ENCODE data around the gene ELN. TPM values are rescaled to one million over a fixed set of nuclear protein-coding genes. Genes with fewer than 3 reads are reported as not detected.
A peak's percentile ranks its signal among the peaks of the same experiment; 100 is the strongest.

The ELN gene
- total and polyA plus RNA-seq, 8 donors, result 202 to 673 (median 229) TPM

- Histone ChIP-seq H3K9me3 (no peaks in the 10 kb centered on the region), H3K4me3 (no peak overlapping the region), H3K27ac (no peak overlapping the region), H3K36me3 (no peaks in the 10 kb centered on the region), H3K4me1 (peaks cover 8 to 15% of the 10 kb centered on the region in 2 donors), H3K27me3 (no peaks in the 10 kb centered on the region)
- intact Hi-C loops (cut with DNase I), result no loop called here
- ATAC-seq (no peak), DNase-seq (no peak)
- TF ChIP-seq CTCF (IDR thresholded peaks at IDR 0.05), result no peak
These were observed 46.0 kb upstream of the ELN start for GRCh38 chr7:73981933-73982332.

GRCh38 chr7:73983437-73984164 is 44.4 kb upstream of the ELN start:
- no peak overlapping the region for H3K4me3 ChIP-seq
- no peak overlapping the region for H3K27ac ChIP-seq
- ATAC-seq, result no peak
- intact Hi-C loops (cut with DNase I), result no loop called here
- H3K36me3 ChIP-seq, result no peaks in the 10 kb centered on the region
- H3K4me1 ChIP-seq, result peaks cover 8 to 13% of the 10 kb centered on the region in 2 donors
- TF ChIP-seq CTCF (IDR thresholded peaks at IDR 0.05), result no peak
- no peaks in the 10 kb centered on the region for H3K27me3 ChIP-seq
- peak in 1 of 4 donors; percentile 44 for DNase-seq
- no peaks in the 10 kb centered on the region for H3K9me3 ChIP-seq

GRCh38 chr7:73984481-73985205 is 43.3 kb upstream of the ELN start:
- H3K4me1 ChIP-seq, result peaks cover 0 to 4% of the 10 kb centered on the region in 2 donors
- intact Hi-C loops (cut with DNase I), result no loop called here
- H3K27ac ChIP-seq, result no peak overlapping the region
- H3K4me3 ChIP-seq, result no peak overlapping the region
- H3K36me3 ChIP-seq, result no peaks in the 10 kb centered on the region
- H3K27me3 ChIP-seq, result no peaks in the 10 kb centered on the region
- TF ChIP-seq CTCF (IDR thresholded peaks at IDR 0.05), result no peak
- DNase-seq (no peak), ATAC-seq (no peak)
- no peaks in the 10 kb centered on the region for H3K9me3 ChIP-seq

GRCh38 chr7:73985737-73986141 is 42.2 kb upstream of the ELN start:
- no peaks in the 10 kb centered on the region for H3K36me3 ChIP-seq
- intact Hi-C loops (cut with DNase I), result no loop called here
- ATAC-seq (peak; percentile 21), DNase-seq (no peak)
- no peaks in the 10 kb centered on the region for H3K4me1 ChIP-seq
- no peak overlapping the region for H3K27ac ChIP-seq
- no peaks in the 10 kb centered on the region for H3K27me3 ChIP-seq
- TF ChIP-seq CTCF (IDR thresholded peaks at IDR 0.05), result no peak
- H3K4me3 ChIP-seq, result no peak overlapping the region
- no peaks in the 10 kb centered on the region for H3K9me3 ChIP-seq

- peak; percentile 51 for ATAC-seq
- no peaks in the 10 kb centered on the region for H3K9me3 ChIP-seq
These were observed 41.8 kb upstream of the ELN start for GRCh38 chr7:73986158-73986631.

More at GRCh38 chr7:73986158-73986631, 41.8 kb upstream of the ELN start:
- intact Hi-C loops (cut with DNase I), result no loop called here
- H3K36me3 ChIP-seq, result no peaks in the 10 kb centered on the region
- no peak overlapping the region for H3K27ac ChIP-seq
- no peak for DNase-seq
- no peaks in the 10 kb centered on the region for H3K4me1 ChIP-seq
- no peaks in the 10 kb centered on the region for H3K27me3 ChIP-seq
- no peak for TF ChIP-seq CTCF (IDR thresholded peaks at IDR 0.05)
- no peak overlapping the region for H3K4me3 ChIP-seq
